Gastrocnemius medialis (tissue), 4 donors: ENCODE data around the gene SLC7A14.

Experiments used
- POLR2A ChIP-seq, 2 donors: fragments of 450-650 bp; IDR thresholded peaks; one replicate each; pipeline ENCODE4 v1.6.1; 2017; ENCODE audit warnings: antibody characterized with exemption in 2 of 2, mild to moderate bottlenecking in 2 of 2, moderate library complexity in 2 of 2
- TF ChIP-seq, protein P1 (sequence below), 5 experiments: fragments of 450-650 bp in 3 of 5; fragments of 200-600 bp in 2 of 5; sonication (generic) in 2 of 5; IDR thresholded peaks in 4 of 5; conservative IDR thresholded peaks in 1 of 5; 1 replicate in 4 of 5; 2 replicates in 1 of 5; pipeline ENCODE4 v1.5.1; 2016 to 2019; ENCODE audit warnings: antibody characterized with exemption in 5 of 5, mild to moderate bottlenecking in 3 of 5, moderate library complexity in 3 of 5

DNA sequence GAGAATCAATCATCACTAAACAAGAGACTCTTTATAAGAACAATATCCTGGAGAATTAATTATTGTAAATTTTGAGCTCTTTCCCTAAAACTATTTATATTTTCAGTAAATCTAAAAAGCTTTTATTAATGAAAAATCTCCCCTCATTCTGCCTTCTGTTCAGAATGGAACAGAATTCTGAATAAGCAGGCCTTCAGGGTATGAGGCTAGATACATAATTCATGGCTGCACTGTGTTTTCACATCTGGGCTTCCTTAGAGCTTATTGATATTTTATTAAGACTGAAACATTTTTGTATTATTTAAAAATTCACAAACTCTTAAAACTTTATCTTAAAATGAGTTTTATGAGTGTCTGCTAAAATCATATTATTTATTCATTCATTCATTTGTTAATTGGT lies 142.4 kb downstream of the SLC7A14 start:
- TF ChIP-seq, protein P1, sequence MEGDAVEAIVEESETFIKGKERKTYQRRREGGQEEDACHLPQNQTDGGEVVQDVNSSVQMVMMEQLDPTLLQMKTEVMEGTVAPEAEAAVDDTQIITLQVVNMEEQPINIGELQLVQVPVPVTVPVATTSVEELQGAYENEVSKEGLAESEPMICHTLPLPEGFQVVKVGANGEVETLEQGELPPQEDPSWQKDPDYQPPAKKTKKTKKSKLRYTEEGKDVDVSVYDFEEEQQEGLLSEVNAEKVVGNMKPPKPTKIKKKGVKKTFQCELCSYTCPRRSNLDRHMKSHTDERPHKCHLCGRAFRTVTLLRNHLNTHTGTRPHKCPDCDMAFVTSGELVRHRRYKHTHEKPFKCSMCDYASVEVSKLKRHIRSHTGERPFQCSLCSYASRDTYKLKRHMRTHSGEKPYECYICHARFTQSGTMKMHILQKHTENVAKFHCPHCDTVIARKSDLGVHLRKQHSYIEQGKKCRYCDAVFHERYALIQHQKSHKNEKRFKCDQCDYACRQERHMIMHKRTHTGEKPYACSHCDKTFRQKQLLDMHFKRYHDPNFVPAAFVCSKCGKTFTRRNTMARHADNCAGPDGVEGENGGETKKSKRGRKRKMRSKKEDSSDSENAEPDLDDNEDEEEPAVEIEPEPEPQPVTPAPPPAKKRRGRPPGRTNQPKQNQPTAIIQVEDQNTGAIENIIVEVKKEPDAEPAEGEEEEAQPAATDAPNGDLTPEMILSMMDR (IDR thresholded peaks at IDR 0.05 in 4 of 5, conservative IDR thresholded peaks at IDR 0.05 in 1 of 5) = no peak
- TF ChIP-seq POLR2A (IDR thresholded peaks at IDR 0.05) = no peak
